MG63 (cell line): ENCODE data around the gene DENND6B. TPM values are rescaled to one million over a fixed set of nuclear protein-coding genes. Genes with fewer than 3 reads are reported as not detected.

Experiments
- DNase-seq: peaks from one replicate; pipeline ENCODE4 v3.0.0-alpha.2; 2020
- H3K27me3 ChIP-seq: fragments of 250-450 bp; sonication (Bioruptor Pico); 2 replicates; pipeline ENCODE4 v1.5.1; 2020; ENCODE audit warnings: mild to moderate bottlenecking, moderate library complexity
- H3K36me3 ChIP-seq: fragments of 250-450 bp; sonication (Bioruptor Pico); 2 replicates; pipeline ENCODE4 v1.5.1; 2020; ENCODE audit warnings: mild to moderate bottlenecking, moderate library complexity
- H3K4me3 ChIP-seq: fragments of 250-450 bp; sonication (Bioruptor Pico); 2 replicates; pipeline ENCODE4 v1.5.1; 2020; ENCODE audit warnings: mild to moderate bottlenecking, moderate library complexity
- H3K9me3 ChIP-seq: fragments of 250-450 bp; sonication (Bioruptor Pico); 2 replicates; pipeline ENCODE4 v1.5.1; 2020; ENCODE audit warnings: mild to moderate bottlenecking, moderate library complexity
- total RNA-seq: library from RNA; depleted of rRNA; stranded (reverse); fragments of >200 nt; shearing (Covaris generic); gene quantifications from 2 replicates; pipeline ENCODE4 v1.2.3, GENCODE V29; 2014; ENCODE audit warnings: low replicate concordance

DENND6B gene
- total RNA-seq, 1 experiment from 2014 or later: 0.46 TPM

DNA sequence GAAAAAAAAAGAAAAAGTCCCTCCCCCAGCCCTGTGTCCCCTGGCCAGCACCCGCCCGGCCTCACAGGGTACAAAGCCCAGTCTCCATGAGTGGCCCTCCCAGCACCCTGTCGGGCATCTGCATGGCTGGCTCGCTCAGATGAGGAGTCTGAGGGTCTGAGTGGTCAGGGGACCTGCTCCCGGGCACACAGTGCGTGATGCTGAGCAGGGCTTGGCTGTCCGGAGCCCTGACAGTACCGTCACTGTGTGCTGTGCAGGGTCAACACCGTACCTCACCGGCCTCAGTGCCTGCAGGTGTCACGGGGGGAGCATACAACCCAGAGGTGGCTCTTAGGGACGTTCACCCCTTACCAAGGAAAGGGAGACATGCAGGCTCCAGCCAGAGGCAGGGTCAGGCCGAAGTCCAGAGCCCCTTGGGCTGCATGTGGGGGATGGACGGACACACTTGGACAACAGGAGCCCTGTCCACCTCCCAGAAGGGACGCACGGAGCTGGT is 15.8 kb downstream of the DENND6B start:
- no peaks in the 10 kb centered on the region for H3K9me3 ChIP-seq
- H3K27me3 ChIP-seq: no peaks in the 10 kb centered on the region
- DNase-seq: no peak
- H3K4me3 ChIP-seq: no peak overlapping the region
- peaks cover 3% of the 10 kb centered on the region for H3K36me3 ChIP-seq

DNA sequence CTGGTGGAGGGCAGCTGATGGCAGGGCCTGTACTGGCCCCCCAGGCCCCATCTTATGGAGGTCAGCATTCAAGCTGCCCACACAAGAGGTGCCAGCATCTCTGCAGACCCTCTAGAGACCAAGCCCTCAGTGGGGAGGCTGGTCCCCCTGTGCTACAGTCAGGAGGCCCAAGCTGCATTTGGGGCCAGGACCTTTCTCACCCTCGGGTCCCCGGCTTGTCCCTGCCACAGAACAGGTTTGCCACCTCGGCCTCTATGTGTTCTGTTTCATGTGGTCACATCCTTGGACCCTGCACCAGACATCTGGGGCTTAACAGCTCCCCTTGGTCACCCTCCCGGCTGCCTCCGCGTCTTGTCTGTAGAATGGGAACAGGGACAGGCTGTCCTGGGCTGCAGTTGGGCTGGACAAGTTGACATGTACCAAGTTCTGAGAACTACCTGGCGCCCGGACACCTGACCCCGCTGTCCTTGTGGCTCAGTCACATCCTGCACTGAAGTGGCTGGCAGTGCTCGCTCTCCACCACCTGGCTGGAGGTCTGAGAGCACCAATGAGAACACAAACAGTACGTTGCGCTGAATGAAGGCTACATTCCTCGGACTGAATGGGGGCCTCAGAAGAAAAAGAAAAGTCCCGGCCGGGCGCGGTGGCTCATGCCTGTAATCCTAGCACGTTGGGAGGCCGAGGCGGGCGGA is 16.6 kb downstream of the DENND6B start:
- H3K36me3 ChIP-seq: peaks cover 7% of the 10 kb centered on the region
- H3K27me3 ChIP-seq: no peaks in the 10 kb centered on the region
- no peaks in the 10 kb centered on the region for H3K9me3 ChIP-seq
- DNase-seq: no peak
- no peak overlapping the region for H3K4me3 ChIP-seq

DNA sequence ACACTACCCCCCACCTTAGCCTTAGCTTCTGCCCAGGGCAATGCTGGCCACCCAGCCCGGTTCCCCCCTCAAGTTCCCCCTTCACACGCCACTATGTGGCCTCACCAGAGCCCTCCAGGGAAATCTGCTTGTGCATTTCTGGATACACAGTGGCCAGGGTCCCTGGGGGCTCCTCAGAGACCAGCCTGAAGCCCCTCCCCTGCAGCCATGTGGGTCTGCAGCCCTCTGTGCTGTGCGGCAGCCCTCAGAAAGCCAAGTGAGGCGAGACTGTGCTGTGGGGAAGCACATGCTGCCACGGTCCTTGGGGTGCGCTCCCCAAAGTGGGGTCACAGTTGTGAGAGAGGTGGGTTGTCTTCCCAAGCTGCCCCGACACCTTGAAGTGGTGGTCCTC is 17.2 kb downstream of the DENND6B start:
- H3K36me3 ChIP-seq: peaks cover 7% of the 10 kb centered on the region
- no peaks in the 10 kb centered on the region for H3K27me3 ChIP-seq
- DNase-seq: no peak
- no peak overlapping the region for H3K4me3 ChIP-seq
- H3K9me3 ChIP-seq: no peaks in the 10 kb centered on the region

DNA sequence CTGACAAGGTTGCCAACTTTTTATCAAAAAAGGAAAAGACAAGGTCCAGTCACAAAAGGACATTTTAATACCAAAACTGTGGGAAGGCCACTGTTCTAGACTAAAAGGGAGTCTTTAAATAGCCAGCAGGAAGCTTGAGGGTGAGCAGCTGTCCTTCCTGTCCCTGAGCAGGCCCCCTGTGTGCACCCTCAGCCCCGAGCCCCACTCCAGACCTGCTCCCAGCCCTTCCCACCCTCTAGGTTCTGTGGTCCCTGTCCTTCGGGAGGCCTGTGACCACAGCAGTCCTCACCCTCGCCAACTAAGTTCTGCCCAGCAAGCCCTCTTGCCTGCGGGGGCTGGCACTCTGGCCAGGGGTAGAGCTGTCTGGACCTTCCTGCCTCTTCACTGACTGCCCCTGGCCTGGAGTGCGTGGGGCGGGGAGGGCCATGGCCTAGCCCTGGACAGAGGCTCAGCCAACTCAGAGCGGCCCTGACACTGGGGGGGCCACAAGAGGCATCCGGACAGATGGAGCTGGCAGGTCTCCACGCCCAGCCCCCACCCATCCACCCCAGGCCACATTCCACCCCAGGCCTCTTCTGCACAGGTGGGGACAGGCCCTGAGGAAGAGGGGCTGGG is 17.7 kb downstream of the DENND6B start:
- Histone ChIP-seq H3K27me3 (no peaks in the 10 kb centered on the region), H3K4me3 (no peak overlapping the region), H3K36me3 (peaks cover 9% of the 10 kb centered on the region), H3K9me3 (no peaks in the 10 kb centered on the region)
- DNase-seq: no peak

DNA sequence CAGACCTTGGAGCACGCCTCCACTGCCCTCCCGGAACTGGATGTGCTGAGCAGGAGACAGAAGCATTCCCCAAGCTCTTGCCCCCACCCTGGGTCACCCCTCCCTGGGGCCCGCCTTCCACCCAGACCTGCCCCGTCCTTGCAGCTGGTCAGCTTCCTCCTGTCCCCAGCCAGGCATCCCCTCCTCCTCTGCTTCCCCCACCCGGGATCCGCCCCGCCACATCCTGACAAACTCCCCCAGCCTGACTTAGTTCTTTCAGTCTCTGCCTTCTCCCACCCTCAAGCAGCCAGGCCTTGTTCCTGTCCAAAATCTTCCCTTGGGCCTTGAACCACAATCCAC is 18.2 kb downstream of the DENND6B start:
- H3K9me3 ChIP-seq: no peaks in the 10 kb centered on the region
- H3K36me3 ChIP-seq: peaks cover 15% of the 10 kb centered on the region
- no peaks in the 10 kb centered on the region for H3K27me3 ChIP-seq
- DNase-seq: no peak
- no peak overlapping the region for H3K4me3 ChIP-seq

DNA sequence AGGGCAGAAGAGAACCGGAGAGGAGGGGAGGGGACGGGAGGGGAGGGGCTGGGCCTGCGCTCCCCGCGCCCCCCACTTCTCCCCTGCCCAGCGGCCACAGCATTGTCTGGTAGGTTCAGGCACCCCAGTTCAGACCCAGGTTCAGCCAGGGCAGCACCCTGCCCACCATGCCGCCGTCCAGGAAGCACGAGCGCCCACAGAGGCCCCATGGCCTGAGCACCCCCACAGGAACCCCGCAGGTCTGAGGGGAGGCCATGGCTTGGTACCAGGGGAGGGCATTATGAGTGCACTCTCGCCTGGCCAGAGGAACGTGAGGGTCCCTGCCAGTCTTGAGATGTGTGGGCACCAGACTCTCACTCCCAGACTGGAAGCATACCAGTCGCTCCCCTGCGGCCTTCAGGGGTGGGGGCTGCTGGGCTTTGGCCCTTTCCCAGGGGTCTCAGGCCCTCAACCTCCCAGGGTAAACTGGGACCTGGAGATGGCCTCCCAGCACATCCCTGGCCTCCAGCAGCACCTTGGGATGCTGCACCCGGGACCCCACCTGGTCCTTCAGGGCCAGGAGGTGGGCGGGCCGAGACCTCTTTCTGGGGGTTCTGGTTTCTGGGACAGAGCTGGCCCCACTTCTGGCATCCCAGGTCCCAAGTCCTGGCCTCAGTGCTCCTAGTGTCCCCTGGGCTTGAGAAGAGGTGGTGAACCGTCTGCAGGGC is 18.8 kb downstream of the DENND6B start:
- Histone ChIP-seq H3K27me3 (no peaks in the 10 kb centered on the region), H3K36me3 (peaks cover 20% of the 10 kb centered on the region), H3K4me3 (no peak overlapping the region), H3K9me3 (no peaks in the 10 kb centered on the region)
- no peak for DNase-seq

DNA sequence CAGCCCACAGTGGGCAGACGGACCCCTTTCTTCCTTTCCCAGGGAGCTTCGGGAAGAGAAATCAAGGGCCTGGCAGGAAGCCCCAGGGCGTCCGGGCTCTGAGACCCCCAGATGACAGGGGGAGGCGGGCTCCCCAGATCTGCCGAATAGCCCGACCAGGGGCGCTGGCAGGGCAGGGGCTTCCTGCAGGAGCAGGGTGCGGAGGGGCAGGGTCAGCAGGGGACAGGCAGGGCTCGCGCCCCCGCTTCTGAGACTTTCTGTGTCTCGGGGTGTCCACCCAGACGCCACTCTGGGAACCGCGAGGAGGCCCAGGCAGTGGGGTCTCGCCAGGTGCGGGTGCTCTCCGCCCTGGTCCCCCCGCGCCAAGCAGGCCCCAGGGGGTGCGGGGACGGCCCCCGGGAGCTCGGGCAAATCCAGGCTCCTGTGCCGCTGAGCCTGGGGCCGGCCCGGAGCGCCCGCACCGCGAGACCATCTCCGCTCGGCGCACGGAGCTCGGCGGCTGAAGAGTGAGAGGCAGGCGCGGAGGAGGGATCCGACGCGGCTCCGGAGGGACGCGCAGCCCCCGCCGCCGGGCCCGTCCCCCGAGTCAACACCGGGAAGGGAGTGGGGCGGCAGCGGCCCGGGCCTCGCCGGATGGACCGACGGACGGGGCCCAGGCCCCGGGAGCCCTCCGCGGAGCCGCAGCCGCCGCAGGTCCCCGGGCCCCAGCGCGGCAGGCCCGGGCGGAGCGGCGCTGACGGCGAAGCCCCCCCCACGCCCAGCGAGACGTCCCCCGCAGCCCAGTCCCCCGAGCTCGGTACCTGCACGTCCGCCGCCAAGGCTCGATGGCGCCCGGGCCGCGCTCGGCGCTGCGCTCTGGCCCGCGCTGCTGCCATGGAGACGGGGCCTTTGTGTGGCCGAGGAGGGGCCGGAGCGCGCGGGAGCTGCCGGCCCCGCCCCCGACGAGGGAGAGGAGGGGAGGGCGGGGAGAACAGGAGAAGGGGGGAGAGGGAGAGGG is 19.8 kb downstream of the DENND6B start, which contains the start of gene PLXNB2:
Gene PLXNB2 (minus strand): TSS at position 894 of the 997 bp plus-strand sequence. CDS start 17,062 bp downstream, outside the sequence.
- H3K27me3 ChIP-seq: no peaks in the 10 kb centered on the region
- H3K9me3 ChIP-seq: no peaks in the 10 kb centered on the region
- peaks cover 24% of the 10 kb centered on the region for H3K36me3 ChIP-seq
- peak within 1 kb of the TSS; percentile 88 for H3K4me3 ChIP-seq
- peak; percentile 80 for DNase-seq

DNA sequence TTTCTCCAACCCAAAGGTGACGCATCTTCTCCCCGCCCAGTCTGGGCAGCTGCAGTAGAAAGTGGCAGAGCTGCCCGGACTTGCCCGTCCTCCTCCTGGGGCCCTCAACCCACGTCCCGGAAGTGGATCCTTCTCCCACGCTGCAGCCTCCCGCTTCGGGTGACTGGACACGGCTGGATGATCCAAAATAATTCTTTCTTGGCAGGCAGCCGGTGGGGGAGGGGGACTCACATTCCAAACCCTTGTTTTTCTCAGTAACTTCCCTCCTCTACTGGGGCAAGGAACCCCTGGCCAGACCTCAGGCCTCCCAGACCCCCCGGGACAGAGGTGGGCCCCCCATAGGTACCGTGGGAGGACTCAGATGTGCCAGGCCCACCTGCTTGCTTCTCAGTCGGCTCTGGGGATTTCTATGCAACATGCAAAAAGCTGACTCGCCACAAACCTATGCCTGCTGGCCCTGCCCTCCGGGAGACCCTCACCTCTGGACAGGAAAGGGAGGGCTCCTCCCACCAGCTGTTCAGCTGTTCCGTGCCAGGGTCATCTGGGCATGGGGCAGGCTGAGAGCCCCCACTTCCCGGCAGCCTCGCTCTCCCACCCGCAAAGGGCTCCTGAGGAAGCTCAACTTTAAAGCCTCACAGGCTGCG is 20.8 kb downstream of the DENND6B start:
- H3K4me3 ChIP-seq: peak overlapping the region; percentile 88
- H3K36me3 ChIP-seq: peaks cover 32% of the 10 kb centered on the region
- DNase-seq: peak; percentile 99
- H3K9me3 ChIP-seq: no peaks in the 10 kb centered on the region
- no peaks in the 10 kb centered on the region for H3K27me3 ChIP-seq

DNA sequence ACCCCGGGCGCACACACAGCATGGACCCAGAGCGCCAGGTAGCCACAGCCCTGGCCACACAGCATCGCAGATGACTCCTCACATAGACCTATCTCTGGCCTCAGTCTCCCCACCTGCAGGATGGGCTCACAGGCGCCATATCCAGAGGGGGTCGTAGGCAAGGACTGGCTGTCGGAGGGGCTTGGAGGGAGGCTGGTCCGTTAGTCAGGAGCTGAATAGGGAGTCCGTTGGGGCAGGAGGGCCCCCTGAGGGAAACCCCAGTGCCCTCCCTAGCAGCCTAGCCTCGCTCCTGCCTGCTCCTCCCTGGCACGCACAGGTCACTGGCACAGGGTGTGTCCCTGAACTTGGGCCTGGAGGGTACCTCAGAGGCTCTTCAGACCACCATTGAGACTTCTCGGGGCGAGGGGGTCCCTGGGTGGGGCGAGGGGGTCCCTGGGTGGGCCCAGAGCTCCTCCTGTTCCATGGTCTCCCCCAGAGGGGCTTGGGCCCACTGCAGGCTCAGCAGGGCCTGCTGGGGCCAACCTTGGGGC is 21.4 kb downstream of the DENND6B start:
- H3K27me3 ChIP-seq: no peaks in the 10 kb centered on the region
- DNase-seq: no peak
- H3K36me3 ChIP-seq: peaks cover 34% of the 10 kb centered on the region
- no peaks in the 10 kb centered on the region for H3K9me3 ChIP-seq
- peak overlapping the region; percentile 88 for H3K4me3 ChIP-seq

DNA sequence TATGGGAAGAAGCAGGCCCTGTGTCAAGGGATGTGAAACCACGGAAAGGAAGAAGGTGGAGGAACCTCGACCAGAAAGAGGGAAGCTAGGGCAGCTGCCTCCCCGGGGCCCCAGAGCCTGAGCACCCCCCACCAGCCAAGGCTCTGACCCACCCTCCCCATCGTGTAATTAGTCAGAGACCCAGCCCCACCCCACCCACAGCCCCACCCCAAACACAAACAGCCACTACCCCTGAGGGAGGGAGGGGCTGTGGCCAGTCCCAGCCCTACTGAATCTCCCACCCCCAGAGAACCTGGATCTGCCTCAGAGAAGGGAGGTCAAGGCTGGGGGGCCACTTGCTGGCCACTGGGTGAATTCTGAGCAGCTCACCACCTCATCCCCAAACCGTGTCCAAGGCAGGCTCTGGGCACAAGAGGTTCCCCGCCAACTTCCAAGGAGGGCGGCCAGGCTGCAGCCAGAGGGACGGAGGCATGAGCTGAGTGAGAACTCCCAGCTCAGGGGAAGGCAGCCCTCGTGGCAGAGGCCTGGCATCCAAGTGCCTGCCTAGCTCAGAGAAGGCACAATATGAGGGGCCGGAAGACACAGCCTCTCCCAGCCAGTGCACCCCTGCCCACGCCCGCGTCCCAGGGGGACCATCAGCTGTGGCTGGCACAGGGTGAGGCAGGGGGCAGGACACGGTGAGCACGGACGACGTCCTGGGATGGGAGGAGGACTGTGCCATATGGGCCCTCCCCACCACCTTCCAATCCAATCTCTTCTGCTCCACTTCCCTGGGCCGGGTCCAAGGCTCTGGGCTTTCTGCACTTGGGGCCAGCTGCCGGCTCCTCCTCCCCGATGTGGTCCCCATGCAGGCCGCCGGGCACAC is 22.1 kb downstream of the DENND6B start:
- H3K27me3 ChIP-seq: no peaks in the 10 kb centered on the region
- H3K4me3 ChIP-seq: peak overlapping the region; percentile 88
- peak; percentile 95 for DNase-seq
- H3K9me3 ChIP-seq: no peaks in the 10 kb centered on the region
- peaks cover 34% of the 10 kb centered on the region for H3K36me3 ChIP-seq

DNA sequence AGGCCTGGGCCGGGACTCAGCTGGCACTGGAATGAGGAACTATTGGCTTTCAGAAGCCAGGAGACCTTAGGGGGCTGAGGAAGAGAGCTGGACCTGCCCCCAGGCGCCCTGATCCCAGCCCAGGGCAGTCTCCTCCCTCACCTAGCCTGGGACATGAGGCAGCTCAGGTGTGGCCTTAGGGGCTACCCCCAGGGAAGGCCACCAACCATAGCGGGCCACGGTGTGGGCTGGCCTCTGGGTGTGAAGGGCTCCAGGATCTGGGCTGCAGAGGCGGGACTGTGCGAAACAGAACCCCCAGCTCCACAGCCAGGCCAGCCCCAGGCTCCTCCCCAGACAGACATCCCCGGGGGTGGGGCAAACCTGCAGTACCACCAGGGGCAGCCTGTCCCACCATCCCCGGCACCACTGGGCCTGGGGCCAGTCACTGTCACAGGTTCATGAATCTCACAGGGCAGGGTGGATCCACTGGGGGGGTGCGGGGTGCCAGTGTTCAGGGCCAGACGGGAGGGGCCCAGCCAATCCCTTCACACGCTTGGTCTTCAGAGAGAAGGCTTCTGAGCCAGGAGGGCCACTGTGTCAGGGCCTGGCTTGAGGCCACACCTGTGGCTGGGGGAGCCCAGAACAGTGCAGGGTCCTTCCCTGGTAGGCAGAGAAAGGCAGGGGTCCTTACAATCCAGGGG is 22.8 kb downstream of the DENND6B start:
- Histone ChIP-seq H3K27me3 (no peaks in the 10 kb centered on the region), H3K9me3 (no peaks in the 10 kb centered on the region), H3K4me3 (peak overlapping the region; percentile 25), H3K36me3 (peaks cover 34% of the 10 kb centered on the region)
- peak; percentile 78 for DNase-seq

DNA sequence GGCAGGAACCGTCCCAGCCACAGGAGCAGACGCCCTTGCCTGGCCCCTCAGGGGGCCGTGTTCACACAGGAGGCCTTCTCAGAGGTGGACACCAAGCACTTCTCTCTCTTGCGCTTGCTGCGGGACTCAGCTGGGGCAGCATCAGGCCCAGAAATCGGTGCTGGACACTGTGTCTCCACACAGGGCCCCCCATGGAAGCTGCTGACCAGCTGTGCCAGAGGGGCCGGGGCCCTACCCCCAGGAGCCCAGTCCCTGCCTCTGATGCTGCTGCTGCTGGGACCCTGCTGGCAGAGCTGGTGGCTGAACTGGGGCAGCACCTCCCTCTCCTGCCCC is 23.3 kb downstream of the DENND6B start:
- no peak for DNase-seq
- no peaks in the 10 kb centered on the region for H3K27me3 ChIP-seq
- H3K4me3 ChIP-seq: no peak overlapping the region

DNA sequence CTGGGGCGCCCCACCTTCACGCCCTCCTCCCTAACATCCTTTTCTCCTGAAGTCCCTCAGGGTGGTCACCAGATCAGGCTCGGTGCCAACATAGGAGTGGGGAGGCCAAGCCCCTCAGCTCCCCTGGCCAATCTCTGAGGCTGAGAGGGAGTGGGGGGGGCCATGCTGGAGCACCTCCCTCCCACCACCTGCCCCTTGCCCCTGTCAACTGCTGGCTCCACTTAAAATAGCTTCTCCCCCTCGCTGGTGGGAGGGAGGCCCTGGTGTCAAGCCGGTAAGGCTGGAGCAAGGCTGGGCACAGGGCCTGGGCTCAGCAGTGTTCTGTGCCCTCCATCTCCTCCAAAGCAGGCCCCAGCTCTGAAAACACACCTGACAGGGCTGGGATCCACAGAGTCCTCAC is 24.2 kb downstream of the DENND6B start:
- DNase-seq: no peak
- no peaks in the 10 kb centered on the region for H3K27me3 ChIP-seq

More for the DNA sequence above, 23.3 kb downstream of the DENND6B start:
- H3K9me3 ChIP-seq: no peaks in the 10 kb centered on the region
- peaks cover 36% of the 10 kb centered on the region for H3K36me3 ChIP-seq

DNA sequence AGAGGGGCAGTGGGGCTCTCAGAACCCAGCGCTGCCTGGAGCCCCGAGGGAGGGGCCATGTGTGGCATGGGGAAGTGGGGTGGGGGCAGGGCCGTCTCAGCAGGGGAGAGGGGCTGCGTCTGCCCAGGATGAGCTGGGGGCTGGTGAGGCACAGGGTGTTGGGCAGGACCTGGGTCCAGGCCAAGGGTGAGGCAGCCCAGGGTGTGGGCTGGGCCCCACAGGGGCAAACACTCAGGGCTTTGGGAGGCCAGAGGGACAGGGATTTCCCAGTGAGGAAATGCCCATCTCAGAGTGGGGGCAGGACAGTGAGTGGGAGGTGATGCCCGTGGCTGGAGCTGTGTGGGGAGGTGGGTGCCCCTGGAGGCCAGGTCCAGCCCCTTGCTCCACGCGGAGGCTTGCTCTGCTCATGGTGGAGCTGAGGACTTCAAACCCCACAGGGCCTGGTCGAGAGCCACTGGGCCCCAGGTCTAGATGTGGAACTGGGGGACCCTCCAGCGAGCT is 24.7 kb downstream of the DENND6B start:
- no peak overlapping the region for H3K4me3 ChIP-seq
- peak; percentile 83 for DNase-seq
- no peaks in the 10 kb centered on the region for H3K27me3 ChIP-seq
- H3K36me3 ChIP-seq: peaks cover 36% of the 10 kb centered on the region
- H3K9me3 ChIP-seq: no peaks in the 10 kb centered on the region

More for the DNA sequence above, 24.2 kb downstream of the DENND6B start:
- peaks cover 36% of the 10 kb centered on the region for H3K36me3 ChIP-seq
- H3K9me3 ChIP-seq: no peaks in the 10 kb centered on the region
- no peak overlapping the region for H3K4me3 ChIP-seq
